ENCODE results near the gene GOLIM4.

GOLIM4 gene

GRCh38 chr3:167978071-167978470, 117.7 kb downstream of the GOLIM4 start:
- TF ChIP-seq CTCF (IDR thresholded peaks at IDR 0.05; ENCODE audit: borderline replicate concordance, insufficient read depth, low read depth, low read length), result no peak
- no peak overlapping the region for H3K4me3 ChIP-seq (ENCODE audit: low read depth, low read length)

- no peak overlapping the region for H3K4me3 ChIP-seq (ENCODE audit: low read depth, low read length)
Measured at GRCh38 chr3:167976516-167977361, 119.0 kb downstream of the GOLIM4 start.

GRCh38 chr3:167973901-167974300, 121.8 kb downstream of the GOLIM4 start:
- no peak overlapping the region for H3K4me3 ChIP-seq (ENCODE audit: low read depth, low read length)
- no peak for TF ChIP-seq CTCF (IDR thresholded peaks at IDR 0.05; ENCODE audit: borderline replicate concordance, insufficient read depth, low read depth, low read length)

More at GRCh38 chr3:167976516-167977361, 119.0 kb downstream of the GOLIM4 start:
- no peak for TF ChIP-seq CTCF (IDR thresholded peaks at IDR 0.05; ENCODE audit: borderline replicate concordance, insufficient read depth, low read depth, low read length)

- TF ChIP-seq CTCF (IDR thresholded peaks at IDR 0.05; ENCODE audit: borderline replicate concordance, insufficient read depth, low read depth, low read length), result no peak
- H3K4me3 ChIP-seq (ENCODE audit: low read depth, low read length), result no peak overlapping the region
Measured at GRCh38 chr3:167973046-167973445, 122.7 kb downstream of the GOLIM4 start.

GRCh38 chr3:167972502-167972901, 123.2 kb downstream of the GOLIM4 start:
- H3K4me3 ChIP-seq (ENCODE audit: low read depth, low read length), result no peak overlapping the region
- TF ChIP-seq CTCF (IDR thresholded peaks at IDR 0.05; ENCODE audit: borderline replicate concordance, insufficient read depth, low read depth, low read length), result no peak

GRCh38 chr3:167969548-167969947, 126.2 kb downstream of the GOLIM4 start:
- no peak overlapping the region for H3K4me3 ChIP-seq (ENCODE audit: low read depth, low read length)
- TF ChIP-seq CTCF (IDR thresholded peaks at IDR 0.05; ENCODE audit: borderline replicate concordance, insufficient read depth, low read depth, low read length), result no peak

All from GM12875 (cell line).